GM18909 (cell line): ENCODE measurements around the gene CACNA1C.

Experiments used
- ATAC-seq: cut with Tn5 transposase; IDR thresholded peaks from one replicate; pipeline ENCODE4 v1.9.1; 2021; ENCODE audit warnings: mild to moderate bottlenecking; ENCODE audit not compliant: unreplicated experiment, poor library complexity

The CACNA1C gene

GRCh38 chr12:2302711-2303580, 250.2 kb downstream of the CACNA1C start:
- no peak for ATAC-seq

GRCh38 chr12:2304223-2304622, 251.4 kb downstream of the CACNA1C start:
- ATAC-seq = no peak

GRCh38 chr12:2306012-2306411, 253.2 kb downstream of the CACNA1C start:
- no peak for ATAC-seq

- no peak for ATAC-seq
These were observed 253.9 kb downstream of the CACNA1C start for GRCh38 chr12:2306735-2307134.

DNA sequence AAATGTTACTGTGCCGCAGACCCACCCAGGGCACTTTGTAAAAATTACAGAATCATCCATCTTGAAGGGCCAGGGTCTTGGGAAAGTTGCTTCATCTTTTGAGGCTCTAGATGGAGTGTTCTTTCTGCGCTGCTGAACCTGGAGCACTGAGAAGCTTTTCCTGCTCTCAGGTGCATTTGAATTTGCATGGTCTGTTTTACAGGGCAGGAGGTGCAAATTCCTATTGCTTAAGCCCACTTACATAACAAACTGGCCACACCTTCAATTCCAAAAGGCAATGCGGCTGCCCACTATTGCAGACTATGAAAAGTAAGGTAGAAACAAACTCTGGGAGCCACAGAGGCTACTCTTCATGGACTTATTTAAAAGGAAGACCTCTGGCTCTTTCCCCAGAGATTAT, 254.8 kb downstream of the CACNA1C start:
- ATAC-seq = no peak

DNA sequence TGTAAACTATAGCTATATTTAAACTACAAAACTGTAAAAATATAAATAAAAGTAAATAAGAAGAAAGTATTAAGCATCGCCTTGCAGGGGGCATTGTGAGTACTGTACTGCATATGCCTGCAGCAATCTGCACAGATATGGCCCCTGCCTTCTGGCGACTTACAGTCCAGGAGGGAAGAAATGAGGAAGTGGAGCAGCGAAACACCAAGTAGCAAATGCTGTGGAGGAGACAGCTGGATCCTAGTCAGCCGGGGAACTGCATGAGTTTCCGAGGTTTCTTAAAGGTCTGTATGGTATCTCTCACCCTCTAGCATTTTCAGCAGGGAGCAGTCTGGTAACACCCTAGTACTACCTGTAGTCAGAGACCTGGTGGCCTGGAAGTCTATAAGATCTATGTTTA, 256.9 kb downstream of the CACNA1C start:
- ATAC-seq = no peak

DNA sequence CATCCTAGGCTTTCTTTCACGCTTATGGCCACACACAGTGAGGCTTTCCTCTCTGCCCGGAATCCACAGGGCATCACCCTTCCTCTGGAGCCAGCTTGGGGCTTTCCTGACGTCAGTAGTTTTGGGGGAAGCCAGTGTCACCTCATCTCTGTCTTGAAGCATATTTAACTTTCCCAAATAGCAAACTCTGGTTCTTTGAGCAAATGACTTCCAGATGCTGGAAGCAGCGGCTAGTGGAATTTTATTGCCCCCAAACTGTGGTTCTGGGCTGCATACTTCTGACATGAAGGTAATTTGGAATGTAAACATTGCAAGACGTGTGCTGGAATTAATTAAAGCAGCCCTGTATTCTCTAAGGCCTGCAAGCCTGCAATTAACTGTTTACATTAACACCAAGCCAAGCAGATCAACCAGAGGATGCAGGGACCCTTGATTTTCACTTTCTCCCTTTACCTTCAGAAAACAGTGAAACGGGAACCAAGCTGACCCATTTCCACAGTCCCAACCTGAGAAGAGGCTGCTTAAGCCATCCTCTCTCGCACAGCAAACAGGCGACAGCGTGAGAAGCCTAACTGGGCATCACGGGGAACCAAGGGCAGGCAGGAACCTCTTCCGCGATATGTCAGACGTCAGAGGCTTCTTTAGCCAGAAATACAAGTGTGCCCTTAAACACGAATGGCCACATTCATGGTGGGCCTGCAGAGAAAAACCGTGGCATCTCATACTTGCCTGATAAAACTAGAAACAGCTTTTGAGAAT, 258.4 kb downstream of the CACNA1C start:
- ATAC-seq = no peak

DNA sequence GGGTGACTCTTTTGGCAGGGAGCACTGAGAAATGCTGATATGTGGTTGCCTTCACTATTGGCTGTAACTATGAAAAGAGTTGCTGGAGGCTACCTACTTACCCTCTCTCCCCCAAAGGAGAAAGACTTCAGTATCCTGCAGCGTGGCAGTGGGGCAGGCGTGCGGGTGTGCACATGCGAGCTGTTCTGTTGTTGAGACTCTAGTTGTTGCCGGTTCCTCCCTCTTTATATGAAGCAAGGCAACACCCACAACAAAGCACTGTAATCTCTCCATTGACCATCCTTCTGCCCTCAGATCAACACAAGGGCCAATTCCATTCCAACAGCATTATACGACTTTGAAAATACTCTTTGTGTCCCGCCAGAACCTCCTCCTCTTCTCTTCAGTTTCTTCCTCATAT, 259.4 kb downstream of the CACNA1C start:
- no peak for ATAC-seq

GRCh38 chr12:2312770-2313169, 260.0 kb downstream of the CACNA1C start:
- no peak for ATAC-seq

- ATAC-seq = no peak
These were observed 261.7 kb downstream of the CACNA1C start for GRCh38 chr12:2314492-2314891.

DNA sequence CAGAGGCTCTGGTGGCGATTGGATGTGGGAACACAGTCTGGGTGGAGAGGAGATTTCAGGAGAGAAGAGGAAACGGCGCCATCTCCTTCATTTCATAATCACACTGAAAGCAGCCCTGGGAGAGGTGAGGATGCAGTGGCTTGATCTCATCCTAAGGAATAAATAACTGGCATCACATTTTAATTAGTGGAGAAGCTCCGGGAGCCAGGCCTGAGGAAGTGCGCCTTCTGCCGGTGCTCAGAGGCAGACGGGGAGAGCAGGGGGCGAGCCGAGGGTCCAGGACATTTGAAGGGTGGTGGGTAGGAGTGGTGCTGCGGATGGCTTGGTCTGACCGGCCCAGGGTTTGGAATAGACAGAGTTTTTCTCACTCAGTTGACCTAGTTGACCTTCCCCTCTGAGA, 265.0 kb downstream of the CACNA1C start:
- ATAC-seq = no peak

DNA sequence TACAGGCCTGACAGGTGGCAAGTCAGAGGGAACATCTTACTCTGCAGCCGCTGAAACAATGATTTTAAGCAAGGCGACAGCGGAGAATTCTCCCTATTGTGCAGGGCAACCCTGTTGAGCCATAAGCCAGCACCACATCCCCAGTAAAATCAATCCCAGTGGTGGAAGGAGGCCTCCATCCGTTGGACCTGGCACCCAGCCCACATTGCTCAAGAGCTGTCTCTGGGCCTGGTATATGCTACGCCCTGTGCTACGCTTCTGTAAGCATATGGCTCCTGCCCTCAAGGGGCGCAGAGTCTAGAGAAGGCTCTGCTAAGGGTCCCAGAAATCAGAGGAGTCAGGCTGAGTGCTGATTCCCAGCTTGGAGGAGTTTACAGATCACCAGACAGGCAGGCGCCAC, 265.5 kb downstream of the CACNA1C start:
- ATAC-seq = no peak

- no peak for ATAC-seq
These were observed 266.3 kb downstream of the CACNA1C start for GRCh38 chr12:2319136-2319535.

- no peak for ATAC-seq
These were observed 267.1 kb downstream of the CACNA1C start for GRCh38 chr12:2319737-2320506.

DNA sequence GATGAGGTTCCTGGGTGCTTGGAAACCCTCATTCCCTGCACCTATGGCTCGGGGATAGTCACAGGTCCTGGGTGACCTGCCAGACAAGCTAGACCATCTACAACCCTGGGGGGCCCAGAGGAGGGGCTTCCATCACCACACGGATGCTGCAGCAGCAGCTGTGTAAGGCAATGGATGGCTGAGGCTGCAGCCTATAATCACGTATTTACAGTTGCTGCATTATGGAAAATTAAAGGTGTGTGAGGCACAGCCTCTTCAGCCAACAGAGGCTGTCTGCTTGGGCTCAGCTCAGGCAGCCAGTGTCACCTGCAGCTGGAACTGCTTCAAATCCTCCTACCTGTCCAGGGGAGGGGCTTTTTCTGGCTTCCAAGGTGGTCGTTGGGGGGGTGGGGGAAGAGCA, 268.1 kb downstream of the CACNA1C start:
- no peak for ATAC-seq

DNA sequence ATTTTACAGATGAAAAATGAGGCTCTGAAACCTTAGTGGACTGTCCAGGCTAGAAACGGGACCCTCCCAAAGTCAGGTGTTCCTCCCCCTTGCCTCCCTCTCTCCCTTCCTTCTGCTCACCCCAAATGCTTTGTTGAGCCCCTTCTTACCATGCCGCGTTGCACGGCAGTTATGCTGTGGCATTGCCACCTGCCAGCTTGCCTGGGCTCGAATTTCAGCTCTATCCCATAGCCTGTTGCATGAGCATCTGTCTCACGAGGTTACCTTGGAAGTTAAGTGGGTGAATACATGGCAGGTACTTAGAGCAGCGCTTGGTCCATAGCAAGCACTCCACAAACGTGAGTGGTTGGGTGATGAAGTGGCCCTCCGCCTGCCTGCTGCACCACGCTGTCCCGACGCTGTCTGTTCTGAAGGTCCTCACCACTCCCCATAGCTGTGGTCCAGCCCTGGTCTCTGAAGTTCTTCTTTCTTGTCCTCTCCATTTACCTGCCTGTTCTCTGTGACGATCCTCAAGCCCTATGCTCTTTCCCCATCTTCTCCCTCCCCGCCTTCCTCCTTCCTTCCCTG, 269.9 kb downstream of the CACNA1C start:
- ATAC-seq = no peak

DNA sequence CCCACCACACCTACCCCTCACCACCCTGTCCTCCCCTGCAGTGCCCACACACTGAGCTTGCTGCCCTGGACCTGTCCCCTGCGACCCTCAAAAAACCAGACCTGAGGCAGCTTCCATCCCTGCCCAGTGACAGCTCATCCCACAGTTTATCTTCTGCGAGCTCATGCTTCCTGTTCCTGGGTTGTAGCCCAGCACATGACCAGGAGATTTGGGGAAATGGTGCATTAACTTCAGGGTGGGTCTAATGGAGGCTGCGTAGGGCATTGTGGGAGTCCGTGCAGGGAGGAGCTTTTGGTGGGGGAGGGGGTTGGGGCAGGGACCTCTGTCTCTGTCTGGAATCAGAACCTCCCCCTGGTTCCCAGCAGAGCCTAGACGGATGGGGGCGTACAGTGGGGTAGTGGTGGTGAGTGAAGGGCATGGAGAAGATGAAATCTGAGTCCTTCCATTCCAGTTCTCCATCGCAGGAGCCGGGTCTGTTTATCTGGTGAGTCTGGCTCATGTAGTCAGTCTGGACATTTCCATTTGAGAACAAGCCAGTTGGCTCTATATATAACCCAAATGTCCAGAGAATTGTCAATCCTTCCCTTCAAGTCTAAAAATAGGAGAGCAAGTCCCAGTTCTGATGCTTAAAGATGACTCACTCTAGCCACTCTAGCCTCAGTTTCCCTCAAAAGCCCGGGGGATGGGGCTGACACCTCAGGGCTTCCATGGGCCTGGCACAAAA, 270.9 kb downstream of the CACNA1C start:
- no peak for ATAC-seq

DNA sequence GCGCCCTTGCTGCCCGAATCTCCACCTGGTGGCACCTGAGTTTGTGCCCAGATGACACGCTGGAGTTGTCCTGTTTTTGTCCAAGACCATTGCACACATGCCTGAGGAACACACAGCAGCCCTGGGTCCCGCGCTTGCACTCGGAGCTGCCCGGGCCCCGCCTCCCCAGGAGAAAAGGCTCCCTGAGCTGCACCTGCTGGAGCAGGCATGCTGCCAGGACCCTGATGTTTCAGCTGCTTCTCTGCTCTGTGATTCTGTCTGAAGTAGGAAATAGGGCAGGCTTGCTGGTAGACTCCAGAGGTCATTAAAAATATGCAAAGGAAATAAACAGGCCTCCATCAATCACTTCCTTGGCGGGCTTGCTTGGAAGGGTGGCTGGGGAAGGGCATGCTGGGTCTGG, 271.6 kb downstream of the CACNA1C start:
- no peak for ATAC-seq

DNA sequence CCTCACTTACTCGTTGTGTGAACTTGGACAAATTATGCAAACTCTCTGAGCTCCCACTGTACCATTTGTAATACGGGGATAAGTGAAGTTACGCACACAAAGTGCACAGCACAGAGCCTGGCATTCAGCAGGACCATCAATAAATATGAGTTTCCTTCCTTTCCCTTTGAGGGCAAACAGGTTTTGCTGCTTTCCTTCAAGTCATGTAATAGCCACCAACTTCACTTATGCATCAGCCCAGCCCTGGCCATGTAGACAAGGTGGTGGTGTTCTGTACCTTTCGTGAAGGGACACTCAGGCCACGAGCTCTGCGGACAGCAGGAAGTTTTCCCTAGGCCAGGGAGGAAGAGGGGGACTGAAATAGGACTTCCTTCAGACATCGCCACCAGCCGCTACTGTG, 272.7 kb downstream of the CACNA1C start:
- ATAC-seq = no peak

GRCh38 chr12:2326470-2326869, 273.7 kb downstream of the CACNA1C start:
- ATAC-seq = no peak
